ENCODE measurements around the gene ADCY7. TPM values are rescaled to one million over a fixed set of nuclear protein-coding genes. Genes with fewer than 3 reads are reported as not detected.

The ADCY7 gene
- total RNA-seq, 1 experiment from 2014 or later = 4.0 TPM

GRCh38 chr16:50273888-50274325, 7.6 kb downstream of the ADCY7 start:
- WGBS (ENCODE audit: extremely low coverage, insufficient read length, low lambda C conversion rate) = no CpG with 5 or more reads among the region's 13 CpGs
- Histone ChIP-seq H3K9ac (ENCODE audit: extremely low read depth, insufficient read length, low read length) (no peak overlapping the region), H3K23me2 (ENCODE audit: insufficient read length, low read depth, low read length, poor library complexity, severe bottlenecking) (no peaks in the 10 kb centered on the region), H2AFZ (ENCODE audit: low read length) (no peak overlapping the region), H3K4me1 (ENCODE audit: insufficient read depth, low read length) (no peaks in the 10 kb centered on the region), H3K18ac (ENCODE audit: insufficient read length, low read depth, low read length) (no peak overlapping the region), H2BK5ac (ENCODE audit: insufficient read length, low read length) (no peak overlapping the region), H2BK120ac (ENCODE audit: low read depth, low read length, poor library complexity, severe bottlenecking) (no peak overlapping the region), H3K79me2 (ENCODE audit: insufficient read depth, low read length) (no peaks in the 10 kb centered on the region), H3K79me1 (ENCODE audit: insufficient read depth, low read depth, low read length, poor library complexity, severe bottlenecking) (no peaks in the 10 kb centered on the region), H3K4me2 (ENCODE audit: insufficient read depth, insufficient read length, low read length) (no peak overlapping the region), H3T11ph (ENCODE audit: low read length) (no peak overlapping the region), H2BK20ac (ENCODE audit: low read depth, low read length, poor library complexity, severe bottlenecking) (no peak overlapping the region), H2BK15ac (ENCODE audit: low read depth, low read length) (no peak overlapping the region), H3K4ac (ENCODE audit: low read depth, low read length) (no peak overlapping the region), H3K23ac (ENCODE audit: insufficient read length, low read depth, low read length) (no peak overlapping the region), H2BK12ac (ENCODE audit: insufficient read length, low read depth, low read length) (no peak overlapping the region), H3K27ac (ENCODE audit: insufficient read length, low read depth, low read length) (no peak overlapping the region), H4K91ac (ENCODE audit: insufficient read length, low read depth, low read length) (no peak overlapping the region), H4K20me1 (ENCODE audit: control insufficient read depth, insufficient read depth, insufficient read length) (no peaks in the 10 kb centered on the region), H4K8ac (replicated peaks; ENCODE audit: insufficient read length, low read depth, low read length) (no peak overlapping the region), H3K27me3 (ENCODE audit: insufficient read depth, low read length) (no peaks in the 10 kb centered on the region), H3K14ac (ENCODE audit: insufficient read depth, low read length) (no peak overlapping the region), H2AK5ac (ENCODE audit: insufficient read length, low read length) (no peak overlapping the region), H3K9me3 (ENCODE audit: control insufficient read depth, low read depth, low read length) (no peaks in the 10 kb centered on the region), H3K56ac (ENCODE audit: insufficient read length, low read depth, low read length) (no peak overlapping the region), H4K5ac (ENCODE audit: insufficient read length, low read depth, low read length) (no peak overlapping the region)
- Mint-ChIP-seq H3K4me1 (0 out of 4 replicates have a peak, but pooled peaks cover 0 to 6% of the 10 kb centered on the region in 2 experiments), H3K27ac (peak overlapping the region in 1 of 3 experiments; percentile 40; a peak in 2 of 7 replicates), H3K9me3 (peaks cover 0 to 2% of the 10 kb centered on the region in 2 experiments; a peak in 2 of 5 replicates), H3K36me3 (ENCODE audit: insufficient read depth in 1 of 3, low read depth in 3 of 3) (peaks cover 0 to 5% (median 0%) of the 10 kb centered on the region in 3 experiments; a peak in 3 of 7 replicates), H3K27me3 (ENCODE audit: low read depth) (no peaks in the 10 kb centered on the region; the same call in 1 of the 2 replicates), H3K4me3 (no peak overlapping the region)
- DNase-seq = no peak
- no peak for TF ChIP-seq CTCF (conservative IDR thresholded peaks at IDR 0.05)

Measured in H9 (cell line).